Measurements from ENCODE around the gene EVC2. TPM values are rescaled to one million over a fixed set of nuclear protein-coding genes. Genes with fewer than 3 reads are reported as not detected.

Gene EVC2
- total and polyA plus RNA-seq, 2 of the 13 experiments (the other 11 are each of a cell fraction or from before 2014, with no cell fraction given), result not detected

DNA sequence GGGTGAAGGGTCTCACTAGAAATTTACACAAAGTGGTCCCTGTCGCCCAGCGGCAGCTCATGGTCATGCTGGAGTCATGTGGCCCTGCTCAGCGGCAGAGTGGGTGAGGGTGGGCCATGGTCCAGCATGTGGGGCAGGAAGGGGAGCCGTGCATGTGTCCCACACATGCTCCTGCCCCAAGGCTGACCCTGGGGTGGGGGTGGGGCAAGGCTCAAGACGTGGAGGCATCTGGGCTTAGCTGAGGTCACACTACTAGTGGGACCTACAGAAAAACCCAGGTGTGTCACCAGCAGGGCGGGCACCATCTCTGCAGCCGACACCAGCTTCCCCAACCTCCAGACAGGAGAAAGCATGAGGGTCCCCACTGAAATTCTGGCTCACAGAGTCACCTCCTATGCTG is 45.0 kb upstream of the EVC2 start (continued):
- TF ChIP-seq, protein P1, sequence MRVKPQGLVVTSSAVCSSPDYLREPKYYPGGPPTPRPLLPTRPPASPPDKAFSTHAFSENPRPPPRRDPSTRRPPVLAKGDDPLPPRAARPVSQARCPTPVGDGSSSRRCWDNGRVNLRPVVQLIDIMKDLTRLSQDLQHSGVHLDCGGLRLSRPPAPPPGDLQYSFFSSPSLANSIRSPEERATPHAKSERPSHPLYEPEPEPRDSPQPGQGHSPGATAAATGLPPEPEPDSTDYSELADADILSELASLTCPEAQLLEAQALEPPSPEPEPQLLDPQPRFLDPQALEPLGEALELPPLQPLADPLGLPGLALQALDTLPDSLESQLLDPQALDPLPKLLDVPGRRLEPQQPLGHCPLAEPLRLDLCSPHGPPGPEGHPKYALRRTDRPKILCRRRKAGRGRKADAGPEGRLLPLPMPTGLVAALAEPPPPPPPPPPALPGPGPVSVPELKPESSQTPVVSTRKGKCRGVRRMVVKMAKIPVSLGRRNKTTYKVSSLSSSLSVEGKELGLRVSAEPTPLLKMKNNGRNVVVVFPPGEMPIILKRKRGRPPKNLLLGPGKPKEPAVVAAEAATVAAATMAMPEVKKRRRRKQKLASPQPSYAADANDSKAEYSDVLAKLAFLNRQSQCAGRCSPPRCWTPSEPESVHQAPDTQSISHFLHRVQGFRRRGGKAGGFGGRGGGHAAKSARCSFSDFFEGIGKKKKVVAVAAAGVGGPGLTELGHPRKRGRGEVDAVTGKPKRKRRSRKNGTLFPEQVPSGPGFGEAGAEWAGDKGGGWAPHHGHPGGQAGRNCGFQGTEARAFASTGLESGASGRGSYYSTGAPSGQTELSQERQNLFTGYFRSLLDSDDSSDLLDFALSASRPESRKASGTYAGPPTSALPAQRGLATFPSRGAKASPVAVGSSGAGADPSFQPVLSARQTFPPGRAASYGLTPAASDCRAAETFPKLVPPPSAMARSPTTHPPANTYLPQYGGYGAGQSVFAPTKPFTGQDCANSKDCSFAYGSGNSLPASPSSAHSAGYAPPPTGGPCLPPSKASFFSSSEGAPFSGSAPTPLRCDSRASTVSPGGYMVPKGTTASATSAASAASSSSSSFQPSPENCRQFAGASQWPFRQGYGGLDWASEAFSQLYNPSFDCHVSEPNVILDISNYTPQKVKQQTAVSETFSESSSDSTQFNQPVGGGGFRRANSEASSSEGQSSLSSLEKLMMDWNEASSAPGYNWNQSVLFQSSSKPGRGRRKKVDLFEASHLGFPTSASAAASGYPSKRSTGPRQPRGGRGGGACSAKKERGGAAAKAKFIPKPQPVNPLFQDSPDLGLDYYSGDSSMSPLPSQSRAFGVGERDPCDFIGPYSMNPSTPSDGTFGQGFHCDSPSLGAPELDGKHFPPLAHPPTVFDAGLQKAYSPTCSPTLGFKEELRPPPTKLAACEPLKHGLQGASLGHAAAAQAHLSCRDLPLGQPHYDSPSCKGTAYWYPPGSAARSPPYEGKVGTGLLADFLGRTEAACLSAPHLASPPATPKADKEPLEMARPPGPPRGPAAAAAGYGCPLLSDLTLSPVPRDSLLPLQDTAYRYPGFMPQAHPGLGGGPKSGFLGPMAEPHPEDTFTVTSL (CRISPR knock-in tag; IDR thresholded peaks at IDR 0.05; ENCODE audit: borderline replicate concordance), result no peak
- no peak for TF ChIP-seq JUNB (CRISPR knock-in tag; IDR thresholded peaks at IDR 0.05; ENCODE audit: borderline replicate concordance)
- no peak for TF ChIP-seq CHD2 (IDR thresholded peaks at IDR 0.05; ENCODE audit: low read depth, low read length)
- TF ChIP-seq YY1 (IDR thresholded peaks at IDR 0.05; ENCODE audit: insufficient read depth, insufficient replicate concordance, low read depth, low read length), result no peak
- no peak for TF ChIP-seq RAD21 (CRISPR knock-in tag; IDR thresholded peaks at IDR 0.05)

DNA sequence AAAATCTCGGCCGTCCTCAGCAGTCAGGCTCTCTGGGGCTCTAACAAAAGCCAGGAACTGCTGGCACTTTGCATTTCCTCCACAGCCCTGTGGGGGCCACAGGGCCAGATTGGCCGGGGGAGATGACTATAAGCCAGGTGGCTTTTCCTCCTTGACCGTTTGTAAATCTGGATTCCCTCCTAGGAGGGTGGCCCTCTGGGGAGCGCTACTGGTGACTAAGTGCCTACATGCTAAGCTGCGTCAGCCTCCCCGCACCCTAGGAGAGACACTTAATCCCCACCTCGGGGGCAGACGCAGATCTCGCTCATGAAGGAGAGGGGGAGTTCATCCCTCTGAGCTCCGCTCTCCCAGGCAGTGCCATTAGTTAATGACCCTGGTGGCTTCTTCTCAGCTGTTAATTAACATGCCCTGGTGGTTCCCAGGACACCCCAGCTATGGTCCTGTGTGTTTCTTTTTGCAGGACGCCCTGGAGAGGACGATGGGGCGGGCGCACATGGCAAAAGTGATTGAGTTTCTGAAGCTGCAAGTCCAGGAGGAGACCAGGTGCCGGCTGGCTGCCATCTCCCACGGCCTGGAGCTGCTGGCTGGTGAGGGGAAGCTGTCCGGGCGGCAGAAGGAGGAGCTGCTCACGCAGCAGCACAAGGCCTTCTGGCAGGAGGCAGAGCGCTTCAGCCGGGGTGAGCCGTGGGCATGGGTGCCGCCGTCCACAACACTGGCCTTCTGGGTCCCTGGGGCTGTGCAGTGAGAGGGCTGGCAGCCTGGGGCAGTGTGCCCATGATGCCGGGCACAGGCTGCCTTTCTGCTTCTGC is 44.2 kb upstream of the EVC2 start:
- Histone ChIP-seq H3K79me2 (ENCODE audit: insufficient read depth, low read length) (no peaks in the 10 kb centered on the region), H3K9me3 (ENCODE audit: low read length) (no peaks in the 10 kb centered on the region), H2AFZ (ENCODE audit: low read length) (no peak overlapping the region), H3K4me2 (ENCODE audit: low read depth, low read length) (no peak overlapping the region), H3K36me3 (replicated peaks in 1 of 2; ENCODE audit: control insufficient read depth in 1 of 2, insufficient read depth in 2 of 2, low read length in 2 of 2) (peaks cover 13 to 29% of the 10 kb centered on the region in 2 experiments; a peak in 3 of 5 replicates), H3K27ac (ENCODE audit: extremely low read length, insufficient read depth, low read length) (no peak overlapping the region), H3K4me3 (replicated peaks in 1 of 3; ENCODE audit: insufficient read depth in 1 of 3, low read depth in 2 of 3, low read length in 3 of 3) (no peak overlapping the region), H4K20me1 (ENCODE audit: insufficient read depth, low read length) (no peaks in the 10 kb centered on the region), H3K9ac (ENCODE audit: insufficient read depth, low read depth, low read length) (no peak overlapping the region), H3K4me1 (ENCODE audit: insufficient read depth, low read length) (no peaks in the 10 kb centered on the region), H3K27me3 (ENCODE audit: control insufficient read depth in 1 of 2, insufficient read depth in 2 of 2, low read length in 2 of 2) (no peaks in the 10 kb centered on the region)
- FAIRE-seq, result no peak
- no TSS peak for BruUV-seq (replicated peaks)
- CTCF ChIA-PET (ENCODE audit: low intra/inter-chr PET ratio, low total read pairs), result no interaction called here
- POLR2A ChIA-PET, result no interaction called here
- in situ Hi-C loops (cut with HindIII; ENCODE audit: extremely low pct_ligation_motif_present, low pct_unique_long_range_greater_than_20kb) (no loop called here), intact Hi-C loops (cut with micrococcal nuclease; ENCODE audit: unreplicated experiment) (no loop called here)
- no peak for DNase-seq (ENCODE audit: low spot score)
- no peak for ATAC-seq
- TF ChIP-seq SETDB1 (CRISPR knock-in tag; IDR thresholded peaks at IDR 0.05; ENCODE audit: borderline replicate concordance) (no peak), ZNF552 (CRISPR knock-in tag; IDR thresholded peaks at IDR 0.05; ENCODE audit: borderline replicate concordance) (0 out of 2 replicates have a peak, but pooled peaks have one; percentile 30)
- 94% methylated on average over 9 of the region's 26 CpGs for WGBS (ENCODE audit: low lambda C conversion rate)
